Measurements from ENCODE around the gene COL20A1. TPM values are rescaled to one million over a fixed set of nuclear protein-coding genes. Genes with fewer than 3 reads are reported as not detected.
"Not testable (repeated sequence)": the region's sequence is repeated elsewhere in the genome, so short reads cannot be mapped to it uniquely, and the experiment has no call there.

Gene COL20A1
- total RNA-seq, 3 donors from 2014 or later, result not detected

- H3K27me3 ChIP-seq, result peaks cover 3 to 97% of the 10 kb centered on the region in 2 donors
These were observed 86.3 kb downstream of the COL20A1 start for GRCh38 chr20:63379296-63379695.

GRCh38 chr20:63379872-63380271 is 86.9 kb downstream of the COL20A1 start:
- H3K36me3 ChIP-seq; H3K27ac ChIP-seq; H3K4me1 ChIP-seq; H3K4me3 ChIP-seq; DNase-seq (ENCODE audit: low spot score in 2 of 2); intact Hi-C loops (cut with DNase I; ENCODE audit: low total_unique reads); H3K9me3 ChIP-seq: not testable (repeated sequence)
- H3K27me3 ChIP-seq, result peaks cover 3 to 96% of the 10 kb centered on the region in 2 donors

More at GRCh38 chr20:63379296-63379695, 86.3 kb downstream of the COL20A1 start:
- H3K9me3 ChIP-seq, result no peaks in the 10 kb centered on the region
- TF ChIP-seq CTCF (IDR thresholded peaks at IDR 0.05) (no peak), POLR2AphosphoS5 (IDR thresholded peaks at IDR 0.05) (no peak), POLR2A (IDR thresholded peaks at IDR 0.05) (no peak)
- no peak overlapping the region for H3K27ac ChIP-seq
- DNase-seq (ENCODE audit: low spot score in 2 of 2), result no peak
- H3K4me1 ChIP-seq, result no peaks in the 10 kb centered on the region
- H3K4me3 ChIP-seq, result no peak overlapping the region
- no peaks in the 10 kb centered on the region for H3K36me3 ChIP-seq
- intact Hi-C loops (cut with DNase I; ENCODE audit: low total_unique reads), result no loop called here

- H3K27me3 ChIP-seq, result peaks cover 3 to 90% of the 10 kb centered on the region in 2 donors
- no peak for DNase-seq (ENCODE audit: low spot score in 2 of 2)
- no peaks in the 10 kb centered on the region for H3K36me3 ChIP-seq
- H3K4me3 ChIP-seq, result no peak overlapping the region
- no peak overlapping the region for H3K27ac ChIP-seq
- H3K4me1 ChIP-seq, result no peaks in the 10 kb centered on the region
- H3K9me3 ChIP-seq, result no peaks in the 10 kb centered on the region
- intact Hi-C loops (cut with DNase I; ENCODE audit: low total_unique reads), result no loop called here
- TF ChIP-seq POLR2A (IDR thresholded peaks at IDR 0.05), result no peak
These were observed 87.4 kb downstream of the COL20A1 start for GRCh38 chr20:63380346-63380870.

GRCh38 chr20:63381781-63382431 is 88.9 kb downstream of the COL20A1 start:
- Histone ChIP-seq H3K4me1 (no peaks in the 10 kb centered on the region), H3K27me3 (peaks cover 3 to 77% of the 10 kb centered on the region in 2 donors), H3K4me3 (no peak overlapping the region), H3K9me3 (peaks cover 9 to 12% of the 10 kb centered on the region in 2 donors), H3K36me3 (no peaks in the 10 kb centered on the region), H3K27ac (no peak overlapping the region)
- intact Hi-C loops (cut with DNase I; ENCODE audit: low total_unique reads), result no loop called here
- no peak for DNase-seq (ENCODE audit: low spot score in 2 of 2)
- no peak for TF ChIP-seq POLR2A (IDR thresholded peaks at IDR 0.05)
- TF ChIP-seq CTCF (IDR thresholded peaks at IDR 0.05), result peak in 2 of 3 donors; percentile 62 to 66

- H3K27ac ChIP-seq, result no peak overlapping the region
- peaks cover 9 to 12% of the 10 kb centered on the region in 2 donors for H3K9me3 ChIP-seq
- TF ChIP-seq CTCF (IDR thresholded peaks at IDR 0.05), result no peak
- TF ChIP-seq POLR2AphosphoS5 (IDR thresholded peaks at IDR 0.05), result no peak
- no peak for TF ChIP-seq POLR2A (IDR thresholded peaks at IDR 0.05)
- no peaks in the 10 kb centered on the region for H3K36me3 ChIP-seq
- H3K4me1 ChIP-seq, result no peaks in the 10 kb centered on the region
- no peak overlapping the region for H3K4me3 ChIP-seq
- intact Hi-C loops (cut with DNase I; ENCODE audit: low total_unique reads), result no loop called here
- DNase-seq (ENCODE audit: low spot score in 2 of 2), result no peak
- peaks cover 3 to 69% of the 10 kb centered on the region in 2 donors for H3K27me3 ChIP-seq
These were observed 89.7 kb downstream of the COL20A1 start for GRCh38 chr20:63382551-63383300.

GRCh38 chr20:63383556-63383955 is 90.6 kb downstream of the COL20A1 start:
- H3K27me3 ChIP-seq, result peaks cover 3 to 61% of the 10 kb centered on the region in 2 donors
- no peak overlapping the region for H3K4me3 ChIP-seq
- H3K36me3 ChIP-seq, result no peaks in the 10 kb centered on the region
- TF ChIP-seq CTCF (IDR thresholded peaks at IDR 0.05) (no peak), POLR2AphosphoS5 (IDR thresholded peaks at IDR 0.05) (no peak), POLR2A (IDR thresholded peaks at IDR 0.05) (no peak)
- peaks cover 9 to 12% of the 10 kb centered on the region in 2 donors for H3K9me3 ChIP-seq
- no peaks in the 10 kb centered on the region for H3K4me1 ChIP-seq
- intact Hi-C loops (cut with DNase I; ENCODE audit: low total_unique reads), result no loop called here
- H3K27ac ChIP-seq, result no peak overlapping the region
- DNase-seq (ENCODE audit: low spot score in 2 of 2), result no peak
